SIG-M5 treated with dmso at 0.1 percent for 504 hours (cell line): ENCODE data around the gene KIF13A.
"Not testable (repeated sequence)": the region's sequence is repeated elsewhere in the genome, so short reads cannot be mapped to it uniquely, and the experiment has no call there.

Experiments used
- DNase-seq: peaks from one replicate; lab custom pipeline; 2025; ENCODE audit not compliant: unreplicated experiment; lab: John Stamatoyannopoulos, UW

KIF13A gene

DNA sequence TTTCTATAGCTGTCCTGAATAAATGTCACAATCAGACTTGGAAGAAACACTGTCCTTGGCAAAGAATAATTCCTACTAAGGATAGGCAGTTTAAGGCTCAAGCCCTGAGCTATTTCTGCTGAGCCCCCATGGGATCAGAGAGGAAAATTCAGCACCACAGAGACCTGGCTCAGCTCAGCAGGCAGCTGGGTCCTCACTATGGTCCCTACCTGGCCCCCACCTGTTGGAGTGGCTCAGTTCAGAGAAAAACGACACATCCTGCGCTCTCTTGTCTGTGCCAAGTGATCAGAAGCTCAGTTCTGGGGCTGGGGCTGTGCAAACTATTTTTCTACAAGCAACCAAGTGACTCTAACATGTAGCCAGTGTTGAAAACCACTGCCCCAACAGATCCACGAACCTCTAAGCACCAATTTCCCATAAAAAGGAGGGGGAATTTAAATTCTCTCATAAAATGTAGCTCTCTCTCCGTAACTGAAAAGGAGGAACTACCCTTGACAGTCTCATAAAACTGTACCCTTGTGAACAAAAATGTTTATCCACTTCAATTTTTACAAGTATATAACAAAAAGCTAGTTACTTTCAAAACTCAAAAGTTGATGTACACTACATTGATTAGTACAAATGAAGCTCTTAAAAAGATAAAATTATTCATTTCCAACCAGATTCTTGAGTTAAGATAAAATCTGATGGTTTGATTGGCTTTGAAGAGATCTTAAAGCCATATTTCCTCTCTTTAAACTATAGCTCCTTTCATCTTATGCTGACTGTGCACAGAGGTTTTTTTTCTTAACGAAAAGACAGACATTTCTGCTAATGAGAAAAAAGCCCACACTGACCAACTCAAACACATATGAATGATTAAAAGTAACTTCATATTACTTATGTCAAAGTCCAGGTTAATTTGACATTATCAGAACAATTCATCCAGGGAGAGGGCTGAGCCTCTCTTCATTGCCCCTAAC, 52.0 kb downstream of the KIF13A start:
- DNase-seq = no peak

DNA sequence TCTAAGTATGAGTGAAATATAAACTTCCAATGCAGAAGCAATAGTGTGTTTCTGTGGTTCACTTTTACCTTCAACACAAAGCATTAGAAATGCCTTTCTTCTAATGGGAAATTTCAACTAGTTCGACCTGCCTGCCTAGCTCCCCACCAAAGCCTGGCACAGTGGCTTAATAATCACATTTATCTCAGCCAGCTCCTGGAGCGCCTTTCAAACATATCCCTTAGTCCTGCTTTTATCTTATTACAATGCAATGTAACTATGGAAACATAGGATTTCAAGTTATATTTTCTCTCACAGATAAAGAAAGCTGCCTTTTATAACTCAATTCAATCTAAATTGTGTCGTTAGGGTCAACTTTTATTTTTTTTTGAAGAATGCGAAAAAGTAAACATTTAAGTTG, 53.7 kb downstream of the KIF13A start:
- DNase-seq = no peak

DNA sequence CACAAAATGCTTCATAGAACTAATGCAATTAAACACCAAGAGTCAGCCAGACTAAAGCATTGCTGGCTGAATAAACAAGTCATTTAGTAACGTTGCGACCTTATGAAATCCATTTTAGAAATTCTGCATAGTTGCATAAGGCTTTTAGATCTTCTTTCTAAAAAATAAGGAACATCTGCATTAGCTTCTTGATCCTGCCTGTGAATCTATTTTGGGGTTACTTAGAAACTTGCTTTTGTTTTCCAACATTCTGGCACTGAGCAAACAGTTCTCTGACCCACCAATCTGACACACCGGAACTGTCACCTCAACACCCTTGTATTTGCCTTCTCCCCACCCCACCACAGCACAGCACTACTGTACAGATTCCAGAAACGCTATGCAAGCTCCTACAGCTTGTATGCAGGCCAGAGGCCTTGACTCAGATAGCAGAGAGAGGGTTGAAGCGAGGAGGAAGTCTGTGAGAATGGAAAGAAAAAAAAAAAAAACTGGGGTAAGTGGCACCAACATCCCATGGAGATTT, 55.0 kb downstream of the KIF13A start:
- DNase-seq = no peak

DNA sequence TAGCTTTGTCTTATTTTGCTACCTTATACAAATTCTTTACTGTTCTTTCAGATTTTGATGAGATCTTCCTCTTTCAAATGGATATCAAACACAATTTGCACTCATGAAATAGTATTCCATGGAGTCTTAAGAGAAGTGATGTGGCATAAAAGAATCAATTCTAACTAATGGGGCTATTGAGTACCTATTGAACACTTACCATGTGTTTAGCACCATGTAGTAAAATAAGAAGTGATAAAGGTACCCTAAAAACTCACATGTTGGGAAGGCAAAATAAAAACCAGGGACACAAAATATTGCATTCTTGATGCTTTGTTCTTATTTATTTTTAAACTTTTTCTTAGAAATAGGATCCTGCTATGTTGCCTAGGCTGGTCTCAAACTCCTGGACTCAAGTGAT, 56.2 kb downstream of the KIF13A start:
- no peak for DNase-seq

DNA sequence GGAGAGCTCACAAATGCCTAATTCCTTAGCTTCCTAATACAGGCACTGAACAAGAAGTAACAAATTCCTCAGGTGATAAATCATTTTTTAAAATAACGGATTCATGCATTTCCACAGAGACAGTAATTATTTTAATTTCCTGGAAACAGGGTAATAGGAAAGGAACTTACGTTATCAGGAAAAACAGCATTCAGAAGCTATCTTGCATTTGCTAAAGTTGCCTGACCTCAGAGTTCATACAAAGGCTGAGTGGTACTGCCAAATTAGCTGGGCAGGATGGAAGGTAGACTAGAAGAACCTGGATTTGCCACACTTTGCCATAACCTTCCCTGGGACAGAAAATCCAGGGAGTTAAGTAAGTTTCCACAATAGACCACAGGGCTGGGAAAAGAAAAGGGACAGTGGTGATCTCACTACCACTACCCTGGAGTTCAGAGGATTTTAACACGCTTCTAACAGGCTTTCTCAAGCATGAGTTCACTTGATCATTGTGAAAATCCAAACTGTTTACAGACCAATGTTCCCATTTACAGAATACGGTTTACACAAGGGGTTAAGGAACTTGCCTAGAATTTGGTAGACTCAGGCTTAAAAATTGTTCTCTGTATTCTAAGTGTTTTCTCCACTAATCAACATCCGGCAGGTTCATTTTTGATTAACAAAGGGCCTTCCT, 57.0 kb downstream of the KIF13A start:
- DNase-seq = no peak

DNA sequence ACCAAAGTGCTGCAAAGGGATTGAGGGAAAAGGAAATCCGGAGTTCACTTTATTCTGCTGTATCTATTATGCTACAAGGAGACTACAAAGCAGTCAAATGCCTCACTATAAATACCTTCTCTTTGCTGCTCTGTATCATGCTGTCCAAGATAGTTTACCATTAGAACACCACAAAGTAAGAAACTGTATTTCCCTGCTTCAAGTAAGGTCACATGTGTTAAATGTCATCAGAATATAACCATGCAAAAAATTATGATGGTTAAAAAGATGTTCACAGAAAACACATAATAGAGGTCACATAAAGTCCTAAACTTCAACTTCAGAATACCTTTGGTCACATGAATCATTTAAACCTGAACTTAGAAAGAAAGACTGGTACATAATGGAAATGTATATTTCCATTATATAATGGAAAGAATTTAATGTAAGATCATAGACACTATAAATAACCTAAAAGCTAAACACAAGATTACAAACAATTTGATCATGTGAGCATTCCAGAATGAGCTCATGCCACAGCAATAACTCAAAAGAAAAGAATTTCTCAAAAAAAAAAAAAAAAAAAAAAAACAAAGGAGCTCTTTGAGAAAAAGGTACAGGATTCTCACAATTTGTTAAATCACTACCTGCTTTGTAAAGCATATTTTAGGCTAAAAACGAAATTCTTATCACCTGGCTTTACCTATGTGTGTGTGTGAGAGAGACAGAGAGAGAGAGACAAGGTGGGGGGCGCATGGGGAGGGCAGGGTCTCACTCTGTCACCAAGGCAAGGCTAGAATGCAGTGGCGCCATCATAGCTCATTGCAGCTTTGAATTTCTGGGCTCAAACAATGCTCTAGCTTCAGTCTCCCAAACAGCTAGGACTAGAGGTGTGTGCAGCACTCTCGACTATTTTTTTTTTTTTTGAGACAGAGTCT, 58.7 kb downstream of the KIF13A start:
- DNase-seq = no peak

DNA sequence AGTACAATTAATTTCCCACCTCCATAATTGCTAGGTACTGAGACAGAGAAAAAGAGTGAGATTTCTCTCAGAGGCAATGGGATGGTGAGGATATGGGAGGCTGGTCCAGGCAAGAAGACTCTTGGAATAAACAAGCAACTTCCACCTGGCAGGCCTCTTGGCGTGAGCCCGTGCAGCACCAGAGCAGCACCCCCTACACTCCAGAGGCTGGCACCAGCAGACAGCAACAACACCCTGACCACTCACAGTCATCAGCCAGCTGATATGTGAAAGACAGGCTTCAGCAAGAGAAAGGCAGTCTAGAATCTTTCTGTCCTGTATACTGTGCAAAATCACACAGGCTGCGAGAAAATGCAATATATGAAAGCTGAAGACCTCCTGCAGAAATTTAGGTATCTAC, 59.7 kb downstream of the KIF13A start:
- DNase-seq = no peak

DNA sequence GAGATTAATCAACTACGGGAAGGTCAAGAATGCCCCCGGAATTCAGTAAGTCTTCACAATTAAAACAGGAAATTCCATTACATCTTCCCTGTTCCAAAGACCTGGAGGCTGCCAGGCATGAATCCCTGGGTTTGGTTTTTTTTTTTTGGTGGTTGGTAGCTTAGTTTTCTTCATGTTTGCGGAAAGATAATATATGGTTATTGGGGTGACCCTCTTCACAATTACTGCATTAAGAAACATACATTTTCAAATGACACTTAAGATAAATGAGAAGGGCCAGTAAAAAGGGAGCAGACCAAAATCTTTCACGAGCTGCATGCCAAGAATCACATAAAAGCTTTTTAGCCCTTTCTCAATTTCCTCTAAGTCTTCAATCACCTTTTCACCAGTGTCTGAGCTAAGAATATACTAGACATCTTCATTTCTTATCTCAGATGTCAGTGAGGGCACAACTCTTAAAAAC, 64.0 kb downstream of the KIF13A start:
- no peak for DNase-seq

DNA sequence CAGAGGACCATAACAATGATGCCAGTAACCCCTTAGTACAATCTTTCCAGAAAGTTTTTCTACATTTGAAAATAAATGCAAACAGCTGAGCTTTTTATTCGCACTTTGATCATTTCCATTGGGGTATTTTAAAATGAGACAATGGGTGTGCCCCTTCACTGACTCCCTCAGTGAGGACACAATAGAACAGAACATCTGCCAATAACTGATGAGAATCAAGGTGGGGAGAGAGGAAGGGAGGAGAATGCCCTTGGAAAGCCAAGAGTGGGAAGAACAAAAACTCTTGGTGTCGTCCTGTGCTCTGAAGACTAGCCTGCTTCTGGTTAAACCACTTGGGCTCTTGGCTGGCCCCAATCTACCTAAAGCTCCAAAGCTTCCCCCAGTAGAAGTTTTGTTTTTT, 66.0 kb downstream of the KIF13A start:
- no peak for DNase-seq

DNA sequence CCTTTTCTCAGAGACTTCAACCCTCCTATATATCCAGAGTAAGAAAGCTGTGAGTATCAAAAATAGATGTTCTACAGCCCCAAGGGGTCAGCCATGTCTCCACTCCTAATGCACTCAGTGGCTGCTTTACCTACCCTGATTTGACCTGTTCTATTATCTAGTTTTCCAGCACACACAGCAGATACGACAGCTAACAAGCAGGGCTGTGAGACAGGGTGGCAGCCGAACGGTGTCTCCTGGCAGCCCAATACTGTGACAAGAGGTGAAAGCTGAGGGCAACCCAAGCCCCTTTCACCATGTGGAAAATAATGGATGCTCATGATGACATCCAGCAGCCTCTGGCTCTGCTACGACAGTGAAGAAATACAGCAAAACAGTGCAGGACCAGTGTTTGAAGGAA, 67.9 kb downstream of the KIF13A start:
- DNase-seq = no peak

DNA sequence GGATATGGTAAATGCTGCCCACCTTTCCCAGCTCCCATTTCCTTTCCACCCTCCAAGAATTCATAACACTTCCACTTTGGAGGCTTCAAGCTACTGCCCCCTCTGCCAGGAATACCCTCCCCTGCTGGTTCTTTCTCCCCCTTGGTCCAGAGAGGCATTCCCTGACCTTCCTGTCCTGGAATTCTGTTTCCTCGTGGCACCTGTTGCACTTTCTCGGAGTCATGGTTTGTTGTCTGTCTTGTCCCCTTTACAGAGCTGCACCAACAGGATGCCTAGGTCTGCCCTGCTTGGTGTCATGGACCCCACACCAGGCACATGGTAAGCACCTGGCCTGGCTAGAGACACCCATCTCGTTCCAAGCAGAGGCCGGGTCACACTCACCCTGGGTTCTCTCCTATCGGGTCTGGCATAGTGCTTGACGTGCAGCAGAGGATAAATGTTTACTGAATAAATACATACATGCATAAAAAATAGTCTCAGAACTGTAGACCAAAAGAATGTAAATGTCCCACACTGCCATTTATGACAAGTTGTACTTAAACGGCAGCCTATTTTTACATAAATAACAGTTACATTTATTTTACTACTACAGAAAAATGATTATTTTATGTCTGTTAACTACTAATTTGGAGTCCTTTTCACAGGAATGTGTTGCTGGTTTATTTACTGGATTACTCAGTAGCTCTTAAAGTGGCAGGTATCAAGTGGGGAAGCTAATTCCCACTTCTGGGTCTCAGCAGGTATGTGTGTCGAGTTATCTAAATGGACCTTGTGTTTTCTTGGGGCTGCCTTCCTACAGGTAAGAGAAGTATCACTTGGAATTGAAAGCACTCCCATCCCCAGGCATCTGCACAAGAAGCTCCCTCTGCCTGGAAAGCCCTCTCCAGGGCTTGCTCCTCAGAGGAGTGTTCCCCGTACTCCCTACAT, 69.3 kb downstream of the KIF13A start:
- DNase-seq = no peak

DNA sequence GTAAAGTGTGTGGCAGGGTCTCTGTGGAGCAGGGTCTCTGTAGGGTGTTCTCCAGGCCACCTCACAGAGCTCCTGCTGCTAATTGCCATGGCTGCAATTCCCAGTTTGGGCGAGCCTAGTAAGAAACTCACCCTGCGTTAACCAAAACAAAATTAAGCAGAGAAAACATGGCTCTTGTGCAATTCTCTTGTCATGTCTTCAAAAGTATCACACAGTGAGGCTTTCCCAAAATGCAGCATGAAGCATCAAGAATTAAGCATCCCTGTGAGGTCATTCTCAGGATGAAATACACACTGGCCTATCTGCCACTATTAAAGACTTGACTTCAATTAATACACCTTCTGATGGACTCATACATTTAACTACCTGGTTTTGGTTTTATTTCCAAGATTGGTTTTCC, 72.8 kb downstream of the KIF13A start:
- no peak for DNase-seq

DNA sequence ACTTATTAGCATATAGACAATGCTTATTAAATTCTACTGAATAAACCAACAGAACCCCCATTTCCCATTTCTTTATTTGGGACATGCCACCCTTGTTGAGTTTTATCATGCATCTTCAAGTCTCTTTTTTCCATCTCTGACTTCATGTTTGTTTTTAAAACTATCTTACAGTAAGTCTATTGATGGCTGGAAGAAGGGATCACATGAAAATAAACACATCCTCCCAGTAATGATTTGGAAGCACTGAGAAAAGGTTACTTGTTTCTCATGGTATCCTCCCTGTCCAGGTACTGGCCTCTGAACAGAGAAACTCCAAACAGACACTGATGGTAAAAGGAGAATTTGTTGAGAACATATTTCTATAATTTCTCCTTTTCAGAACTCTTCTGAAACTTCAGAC, 74.9 kb downstream of the KIF13A start:
- DNase-seq = no peak

DNA sequence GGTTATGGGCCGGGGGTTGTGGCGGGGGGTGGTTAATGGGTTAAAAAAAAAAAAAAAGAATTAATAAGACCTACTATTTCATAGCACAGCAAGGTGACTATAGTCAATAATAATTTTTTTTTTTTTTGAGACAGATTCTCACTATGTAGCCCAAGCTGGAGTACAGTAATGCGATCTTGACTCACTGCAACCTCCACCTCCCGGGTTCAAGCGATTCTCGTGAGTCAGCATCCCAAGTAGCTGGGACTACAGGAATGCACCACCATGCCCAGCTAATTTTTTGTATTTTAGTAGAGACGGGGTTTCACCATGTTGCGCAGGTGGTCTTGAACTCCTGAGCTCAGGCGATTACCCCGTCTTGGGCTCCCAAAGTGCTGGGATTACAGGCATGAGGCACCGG, 75.8 kb downstream of the KIF13A start:
- DNase-seq = not testable (repeated sequence)

DNA sequence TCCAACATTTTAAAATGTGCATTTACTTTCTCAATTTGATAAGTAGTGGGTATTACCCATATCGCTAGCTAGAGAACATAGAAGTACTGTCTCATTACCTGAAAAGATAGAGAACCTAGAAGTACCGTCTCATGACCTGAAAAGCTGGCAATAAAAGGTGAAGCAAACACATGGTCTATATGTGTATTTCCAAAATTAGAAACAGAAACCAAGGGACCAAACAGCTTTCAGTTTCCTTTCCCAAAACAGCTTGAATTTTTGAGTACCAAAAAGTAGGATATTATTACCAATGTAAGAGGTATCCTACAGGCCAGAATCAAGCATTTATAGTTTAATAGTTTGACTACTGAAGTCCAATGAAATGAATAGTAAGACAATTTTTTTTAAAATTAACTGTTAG, 77.2 kb downstream of the KIF13A start:
- no peak for DNase-seq

DNA sequence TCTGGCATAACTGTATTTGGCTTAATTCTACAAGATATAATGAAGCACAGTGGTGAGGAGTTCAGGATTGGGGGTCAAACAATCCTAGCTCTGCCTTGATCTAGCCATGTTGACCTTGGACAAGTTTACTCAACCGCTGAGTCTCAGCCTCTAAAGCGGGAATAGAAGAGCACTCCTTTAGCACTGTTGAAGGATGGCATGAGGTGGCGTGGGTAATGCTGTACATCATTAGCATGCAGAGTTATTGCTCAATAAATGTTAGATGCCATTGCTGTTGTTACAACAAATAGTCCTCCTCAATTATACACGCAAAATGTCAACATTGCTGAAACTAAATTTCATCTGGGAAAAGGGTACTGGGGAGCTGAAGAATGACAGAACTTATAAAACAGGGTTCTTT, 78.6 kb downstream of the KIF13A start:
- DNase-seq = no peak

DNA sequence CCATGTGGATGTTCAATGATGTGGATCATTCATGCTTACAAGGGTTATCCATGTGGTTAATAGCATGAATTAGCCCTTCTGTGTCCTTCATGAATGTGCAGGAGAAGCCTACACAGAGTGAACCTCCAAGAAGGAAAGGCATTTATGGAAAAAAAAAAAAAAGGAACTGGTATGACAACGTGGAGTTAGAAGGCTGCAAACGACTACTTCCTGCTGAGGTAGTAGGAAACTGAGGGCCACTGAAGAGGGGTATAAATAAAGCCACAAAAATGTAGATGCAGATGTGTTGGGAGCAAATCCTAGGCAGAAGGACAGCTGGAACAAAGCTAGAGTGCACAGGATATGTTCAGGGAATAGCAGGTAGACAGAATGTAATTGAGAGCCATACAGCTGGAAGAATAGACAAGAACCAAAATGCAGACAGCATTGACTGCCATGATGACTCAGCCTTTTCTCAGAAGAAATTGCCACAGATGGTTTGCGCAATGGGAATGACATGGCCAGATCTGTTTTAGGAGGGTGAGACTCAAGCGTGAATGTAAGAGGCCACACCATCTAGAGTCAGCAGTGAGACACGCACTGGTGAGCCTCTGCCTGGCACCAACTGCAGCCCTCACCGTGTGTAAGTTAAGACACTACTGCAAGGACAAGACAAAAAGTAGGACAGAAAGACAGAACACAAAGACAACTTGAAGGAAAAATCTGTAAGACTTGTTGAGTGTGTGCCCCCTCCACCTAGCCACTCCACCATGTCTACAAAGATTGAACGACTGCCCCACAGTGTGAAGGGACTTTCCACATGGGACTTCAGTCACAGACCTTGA, 79.8 kb downstream of the KIF13A start:
- DNase-seq = peak; percentile 95

DNA sequence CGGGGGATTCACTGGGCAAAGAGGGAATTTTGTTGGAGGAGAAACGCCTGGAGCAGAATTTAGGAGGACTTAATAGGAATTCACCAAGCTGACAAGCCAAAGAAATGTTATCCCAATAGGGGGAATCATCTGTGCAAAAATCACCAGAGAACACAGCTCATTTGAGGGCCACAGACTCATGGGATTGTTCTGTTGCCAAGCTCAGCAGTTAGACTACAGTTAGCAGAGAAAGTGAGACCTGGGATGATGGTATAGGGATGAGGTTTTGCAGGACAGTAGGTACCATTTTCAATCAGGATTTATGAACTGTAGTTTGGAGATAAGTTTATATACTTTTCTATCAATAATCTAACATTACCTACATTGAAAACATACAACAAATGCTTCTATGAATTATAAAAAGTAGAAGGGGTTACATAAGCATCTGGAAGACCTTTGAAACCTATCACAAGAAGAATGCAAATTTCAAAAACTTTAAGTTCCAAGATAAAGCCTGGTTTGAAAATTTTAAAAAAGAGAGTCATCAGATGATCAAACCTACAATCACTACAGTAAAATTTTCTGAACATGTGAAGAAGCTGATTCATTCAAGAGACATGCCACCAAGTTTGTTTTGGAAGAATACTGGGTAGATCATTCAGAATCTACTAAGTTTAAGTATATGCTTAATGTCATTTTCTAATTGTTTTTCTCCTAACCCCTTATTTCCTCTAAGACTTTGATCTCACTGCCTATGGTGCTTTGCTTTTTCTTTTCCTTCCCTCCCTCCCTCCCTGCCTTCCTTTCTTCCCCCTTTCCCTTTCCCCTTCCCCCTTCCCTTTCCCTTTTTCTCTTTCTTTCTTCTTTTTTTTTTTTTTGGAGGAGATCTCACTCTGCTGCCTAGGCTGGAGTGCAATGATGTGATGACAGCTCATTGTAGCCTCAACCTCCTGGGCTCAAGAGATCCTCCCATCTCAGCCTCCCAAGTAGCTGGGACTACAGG, 81.5 kb downstream of the KIF13A start:
- no peak for DNase-seq
